ENCODE results near the gene ALX4. TPM values are rescaled to one million over a fixed set of nuclear protein-coding genes. Genes with fewer than 3 reads are reported as not detected.

Gene ALX4
- total and polyA plus RNA-seq, 2 experiments from 2014 or later, result not detected

GRCh38 chr11:44344423-44344820 lies 34.5 kb upstream of the ALX4 start:
- no peak for DNase-seq (ENCODE audit: low spot score)
- Histone ChIP-seq H3K9me2 (ENCODE audit: insufficient read depth) (no peaks in the 10 kb centered on the region), H3K4me3 (no peak overlapping the region), H3K27ac (ENCODE audit: low read depth) (no peak overlapping the region), H3K36me3 (ENCODE audit: insufficient read depth) (no peaks in the 10 kb centered on the region), H3K4me1 (ENCODE audit: insufficient read depth) (0 out of 2 replicates have a peak, but pooled peaks cover 1% of the 10 kb centered on the region), H3K79me2 (replicated peaks; ENCODE audit: insufficient read depth) (no peaks in the 10 kb centered on the region), H3K4me2 (no peak overlapping the region), H3K27me3 (ENCODE audit: insufficient read depth) (no peaks in the 10 kb centered on the region), H3F3A (replicated peaks; ENCODE audit: low read depth) (no peaks in the 10 kb centered on the region), H2AFZ (no peak overlapping the region), H4K20me1 (replicated peaks; ENCODE audit: insufficient read depth) (no peaks in the 10 kb centered on the region)
- Mint-ChIP-seq H3K4me1 (peaks cover 8% of the 10 kb centered on the region), H3K27ac (no peak overlapping the region), H3K36me3 (ENCODE audit: low read depth) (no peaks in the 10 kb centered on the region), H3K4me3 (no peak overlapping the region), H3K9me3 (no peaks in the 10 kb centered on the region), H3K27me3 (ENCODE audit: insufficient read depth, low read depth, poor library complexity) (peaks cover 11% of the 10 kb centered on the region)
- TF ChIP-seq JUNB (IDR thresholded peaks at IDR 0.05; ENCODE audit: unreplicated experiment) (no peak), ZNF331 (CRISPR knock-in tag; IDR thresholded peaks at IDR 0.05; ENCODE audit: low read depth) (no peak), ZNF114 (CRISPR knock-in tag; IDR thresholded peaks at IDR 0.05) (no peak), EZH2phosphoT487 (IDR thresholded peaks at IDR 0.05; ENCODE audit: unreplicated experiment) (no peak), NANOG (IDR thresholded peaks at IDR 0.05; ENCODE audit: borderline replicate concordance) (no peak), POLR2AphosphoS5 (IDR thresholded peaks at IDR 0.05; ENCODE audit: low read depth) (no peak), EZH2 (IDR thresholded peaks at IDR 0.05; ENCODE audit: low read depth, unreplicated experiment) (no peak), CREB1 (CRISPR knock-in tag; IDR thresholded peaks at IDR 0.05; ENCODE audit: low read depth) (no peak), ZNF462 (CRISPR knock-in tag; IDR thresholded peaks at IDR 0.05) (no peak)
- TF ChIP-seq, protein P1, sequence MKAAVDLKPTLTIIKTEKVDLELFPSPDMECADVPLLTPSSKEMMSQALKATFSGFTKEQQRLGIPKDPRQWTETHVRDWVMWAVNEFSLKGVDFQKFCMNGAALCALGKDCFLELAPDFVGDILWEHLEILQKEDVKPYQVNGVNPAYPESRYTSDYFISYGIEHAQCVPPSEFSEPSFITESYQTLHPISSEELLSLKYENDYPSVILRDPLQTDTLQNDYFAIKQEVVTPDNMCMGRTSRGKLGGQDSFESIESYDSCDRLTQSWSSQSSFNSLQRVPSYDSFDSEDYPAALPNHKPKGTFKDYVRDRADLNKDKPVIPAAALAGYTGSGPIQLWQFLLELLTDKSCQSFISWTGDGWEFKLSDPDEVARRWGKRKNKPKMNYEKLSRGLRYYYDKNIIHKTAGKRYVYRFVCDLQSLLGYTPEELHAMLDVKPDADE (IDR thresholded peaks at IDR 0.05), result no peak
- ATAC-seq, result no peak

Data from GM23338 (cell line).